ENCODE data around the gene ZNF532.

GRCh38 chr18:58970943-58971790 is 106.5 kb downstream of the ZNF532 start:
- TF ChIP-seq PATZ1 (CRISPR knock-in tag; IDR thresholded peaks at IDR 0.05; ENCODE audit: borderline replicate concordance): no peak
- TF ChIP-seq, protein P1, sequence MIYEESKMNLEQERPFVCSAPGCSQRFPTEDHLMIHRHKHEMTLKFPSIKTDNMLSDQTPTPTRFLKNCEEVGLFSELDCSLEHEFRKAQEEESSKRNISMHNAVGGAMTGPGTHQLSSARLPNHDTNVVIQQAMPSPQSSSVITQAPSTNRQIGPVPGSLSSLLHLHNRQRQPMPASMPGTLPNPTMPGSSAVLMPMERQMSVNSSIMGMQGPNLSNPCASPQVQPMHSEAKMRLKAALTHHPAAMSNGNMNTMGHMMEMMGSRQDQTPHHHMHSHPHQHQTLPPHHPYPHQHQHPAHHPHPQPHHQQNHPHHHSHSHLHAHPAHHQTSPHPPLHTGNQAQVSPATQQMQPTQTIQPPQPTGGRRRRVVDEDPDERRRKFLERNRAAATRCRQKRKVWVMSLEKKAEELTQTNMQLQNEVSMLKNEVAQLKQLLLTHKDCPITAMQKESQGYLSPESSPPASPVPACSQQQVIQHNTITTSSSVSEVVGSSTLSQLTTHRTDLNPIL (CRISPR knock-in tag; IDR thresholded peaks at IDR 0.05; ENCODE audit: low read depth): no peak
- TF ChIP-seq PPARA (CRISPR knock-in tag; IDR thresholded peaks at IDR 0.05; ENCODE audit: borderline replicate concordance): no peak
- TF ChIP-seq GLIS3 (CRISPR knock-in tag; IDR thresholded peaks at IDR 0.05): no peak
- TF ChIP-seq ZC3H10 (CRISPR knock-in tag; IDR thresholded peaks at IDR 0.05): no peak
- no peak for TF ChIP-seq ZNF8 (CRISPR knock-in tag; IDR thresholded peaks at IDR 0.05)
- TF ChIP-seq, protein P2, sequence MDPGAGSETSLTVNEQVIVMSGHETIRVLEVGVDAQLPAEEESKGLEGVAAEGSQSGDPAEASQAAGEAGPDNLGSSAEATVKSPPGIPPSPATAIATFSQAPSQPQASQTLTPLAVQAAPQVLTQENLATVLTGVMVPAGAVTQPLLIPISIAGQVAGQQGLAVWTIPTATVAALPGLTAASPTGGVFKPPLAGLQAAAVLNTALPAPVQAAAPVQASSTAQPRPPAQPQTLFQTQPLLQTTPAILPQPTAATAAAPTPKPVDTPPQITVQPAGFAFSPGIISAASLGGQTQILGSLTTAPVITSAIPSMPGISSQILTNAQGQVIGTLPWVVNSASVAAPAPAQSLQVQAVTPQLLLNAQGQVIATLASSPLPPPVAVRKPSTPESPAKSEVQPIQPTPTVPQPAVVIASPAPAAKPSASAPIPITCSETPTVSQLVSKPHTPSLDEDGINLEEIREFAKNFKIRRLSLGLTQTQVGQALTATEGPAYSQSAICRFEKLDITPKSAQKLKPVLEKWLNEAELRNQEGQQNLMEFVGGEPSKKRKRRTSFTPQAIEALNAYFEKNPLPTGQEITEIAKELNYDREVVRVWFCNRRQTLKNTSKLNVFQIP (CRISPR knock-in tag; IDR thresholded peaks at IDR 0.05; ENCODE audit: borderline replicate concordance, low read depth): no peak
- TF ChIP-seq ZFP30 (CRISPR knock-in tag; IDR thresholded peaks at IDR 0.05): no peak

All from SK-N-SH treated with all-trans-retinoic acid at 6 μM for 48 hours (cell line).